ENCODE results near the gene PCID2. TPM values are rescaled to one million over a fixed set of nuclear protein-coding genes. Genes with fewer than 3 reads are reported as not detected.
A peak's percentile ranks its signal among the peaks of the same experiment; 100 is the strongest.

The PCID2 gene
- total and polyA plus RNA-seq, 2 experiments from 2014 or later, result 79.6 to 107 TPM

GRCh38 chr13:113245849-113246796, 37.7 kb upstream of the PCID2 start:
- Histone ChIP-seq H2AFZ (no peak overlapping the region), H3K27ac (ENCODE audit: low read depth) (0 out of 2 replicates have a peak overlapping the region, but pooled peaks have one; percentile 45), H3K4me3 (no peak overlapping the region), H3K27me3 (ENCODE audit: insufficient read depth) (no peaks in the 10 kb centered on the region), H3F3A (replicated peaks; ENCODE audit: low read depth) (0 out of 2 replicates have a peak, but pooled peaks cover 18% of the 10 kb centered on the region), H3K36me3 (ENCODE audit: insufficient read depth) (peaks cover 28% of the 10 kb centered on the region), H3K4me1 (ENCODE audit: insufficient read depth) (peaks cover 6% of the 10 kb centered on the region; the same call in 1 of the 2 replicates), H4K20me1 (replicated peaks; ENCODE audit: insufficient read depth) (peaks cover 5% of the 10 kb centered on the region), H3K4me2 (no peak overlapping the region), H3K79me2 (replicated peaks; ENCODE audit: insufficient read depth) (no peaks in the 10 kb centered on the region), H3K9me2 (ENCODE audit: insufficient read depth) (no peaks in the 10 kb centered on the region)
- TF ChIP-seq ZNF114 (CRISPR knock-in tag; IDR thresholded peaks at IDR 0.05), result no peak
- TF ChIP-seq CTCF (conservative IDR thresholded peaks at IDR 0.05; ENCODE audit: low read depth in 2 of 2), result peak; percentile 28 to 46
- ATAC-seq (no peak), DNase-seq (ENCODE audit: low spot score) (peak; percentile 25)
- Mint-ChIP-seq H3K36me3 (ENCODE audit: low read depth) (peaks cover 95% of the 10 kb centered on the region), H3K27ac (0 out of 2 replicates have a peak overlapping the region, but pooled peaks have one; percentile 14), H3K4me3 (no peak overlapping the region), H3K27me3 (ENCODE audit: insufficient read depth, low read depth, poor library complexity) (peaks cover 4% of the 10 kb centered on the region), H3K9me3 (no peaks in the 10 kb centered on the region), H3K4me1 (peaks cover 21% of the 10 kb centered on the region)

- H3K27me3 Mint-ChIP-seq (ENCODE audit: insufficient read depth, low read depth, poor library complexity), result no peaks in the 10 kb centered on the region
- Histone ChIP-seq H3K4me2 (peak overlapping the region; percentile 39), H3K36me3 (ENCODE audit: insufficient read depth) (peaks cover 34% of the 10 kb centered on the region), H3F3A (replicated peaks; ENCODE audit: low read depth) (0 out of 2 replicates have a peak, but pooled peaks cover 16% of the 10 kb centered on the region), H3K27ac (ENCODE audit: low read depth) (peak overlapping the region; percentile 70), H3K27me3 (ENCODE audit: insufficient read depth) (no peaks in the 10 kb centered on the region), H3K4me3 (no peak overlapping the region), H3K4me1 (ENCODE audit: insufficient read depth) (peaks cover 6% of the 10 kb centered on the region; the same call in 1 of the 2 replicates), H4K20me1 (replicated peaks; ENCODE audit: insufficient read depth) (peaks cover 9% of the 10 kb centered on the region), H2AFZ (no peak overlapping the region), H3K9me2 (ENCODE audit: insufficient read depth) (no peaks in the 10 kb centered on the region), H3K79me2 (replicated peaks; ENCODE audit: insufficient read depth) (no peaks in the 10 kb centered on the region)
- peak overlapping the region; percentile 90 for H3K27ac Mint-ChIP-seq
- no peak overlapping the region for H3K4me3 Mint-ChIP-seq
- peaks cover 96% of the 10 kb centered on the region for H3K36me3 Mint-ChIP-seq (ENCODE audit: low read depth)
- no peak for DNase-seq (ENCODE audit: low spot score)
- H3K9me3 Mint-ChIP-seq, result no peaks in the 10 kb centered on the region
- ATAC-seq, result no peak; the same call in 2 of the 3 replicates
- peaks cover 21% of the 10 kb centered on the region for H3K4me1 Mint-ChIP-seq
- TF ChIP-seq STAT1 (IDR thresholded peaks at IDR 0.05; ENCODE audit: unreplicated experiment) (no peak), NANOG (IDR thresholded peaks at IDR 0.05; ENCODE audit: borderline replicate concordance) (no peak), CTCF (conservative IDR thresholded peaks at IDR 0.05; ENCODE audit: low read depth in 2 of 2) (no peak), EZH2 (IDR thresholded peaks at IDR 0.05; ENCODE audit: low read depth, unreplicated experiment) (no peak), ZNF331 (CRISPR knock-in tag; IDR thresholded peaks at IDR 0.05; ENCODE audit: low read depth) (no peak), ETS1 (IDR thresholded peaks at IDR 0.05) (no peak), EZH2phosphoT487 (IDR thresholded peaks at IDR 0.05; ENCODE audit: unreplicated experiment) (no peak)
These were observed 35.4 kb upstream of the PCID2 start for GRCh38 chr13:113243847-113244246.
